A172 (cell line): ENCODE measurements around the gene EDARADD. TPM values are rescaled to one million over a fixed set of nuclear protein-coding genes. Genes with fewer than 3 reads are reported as not detected.
"Not testable (repeated sequence)": the region's sequence is repeated elsewhere in the genome, so short reads cannot be mapped to it uniquely, and the experiment has no call there.

ENCODE experiments used
- DNase-seq: peaks from one replicate; pipeline ENCODE4 v3.0.0-alpha.2; 2015; ENCODE audit warnings: low spot score
- total RNA-seq: library from RNA; depleted of rRNA; stranded (reverse); fragments of >200 nt; shearing (Covaris generic); gene quantifications from 2 replicates; pipeline ENCODE4 v1.2.3, GENCODE V29; 2014

The EDARADD gene
- total RNA-seq, 1 experiment from 2014 or later: not detected

- no peak for DNase-seq
These were observed 92.4 kb downstream of the EDARADD start for GRCh38 chr1:236486356-236487002.

GRCh38 chr1:236489161-236489560, 95.1 kb downstream of the EDARADD start:
- not testable (repeated sequence) for DNase-seq

- peak; percentile 71 for DNase-seq
These were observed 95.8 kb downstream of the EDARADD start for GRCh38 chr1:236489710-236490377.

GRCh38 chr1:236491469-236492136, 97.5 kb downstream of the EDARADD start:
- no peak for DNase-seq

GRCh38 chr1:236492378-236492777, 98.3 kb downstream of the EDARADD start:
- DNase-seq: no peak

GRCh38 chr1:236494082-236494481, 100.0 kb downstream of the EDARADD start:
- no peak for DNase-seq

GRCh38 chr1:236494586-236495466, 100.7 kb downstream of the EDARADD start:
- DNase-seq: no peak

- DNase-seq: no peak
These were observed 101.5 kb downstream of the EDARADD start for GRCh38 chr1:236495467-236496112.

GRCh38 chr1:236497908-236498307, 103.8 kb downstream of the EDARADD start:
- no peak for DNase-seq

GRCh38 chr1:236501093-236501492, 107.0 kb downstream of the EDARADD start:
- no peak for DNase-seq

GRCh38 chr1:236502579-236502971, 108.5 kb downstream of the EDARADD start:
- peak; percentile 78 for DNase-seq

- DNase-seq: peak; percentile 96
These were observed 109.0 kb downstream of the EDARADD start for GRCh38 chr1:236502972-236503639.

- DNase-seq: not testable (repeated sequence)
These were observed 110.3 kb downstream of the EDARADD start for GRCh38 chr1:236504338-236504737.

GRCh38 chr1:236507022-236507700, 113.1 kb downstream of the EDARADD start:
- peak; percentile 78 for DNase-seq

- DNase-seq: no peak
These were observed 114.5 kb downstream of the EDARADD start for GRCh38 chr1:236508593-236509027.

GRCh38 chr1:236509203-236509602, 115.1 kb downstream of the EDARADD start:
- no peak for DNase-seq

- DNase-seq: no peak
These were observed 115.7 kb downstream of the EDARADD start for GRCh38 chr1:236509647-236510401.

- no peak for DNase-seq
These were observed 117.8 kb downstream of the EDARADD start for GRCh38 chr1:236511735-236512418.
